Gastroesophageal sphincter (tissue), 4 donors: ENCODE results near the gene GALNT12. TPM values are rescaled to one million over a fixed set of nuclear protein-coding genes. Genes with fewer than 3 reads are reported as not detected.

Experiments used
- ATAC-seq: fragments of 150-250 bp; one replicate; pipeline ENCODE4 v1.9.1; 2016; ENCODE audit warnings: mild to moderate bottlenecking, moderate library complexity
- H3K27ac ChIP-seq, 4 donors: fragments of 200-600 bp; sonication (generic) in 3 of 4; 1 replicate in 3 of 4; 2 replicates in 1 of 4; pipeline ENCODE4 v1.5.1; 2016 to 2019
- H3K27me3 ChIP-seq: fragments of 200-600 bp; sonication (generic); one replicate; pipeline ENCODE4 v1.5.1; 2019
- H3K36me3 ChIP-seq, 2 donors: fragments of 200-600 bp; sonication (generic); one replicate each; pipeline ENCODE4 v1.5.1; 2019; ENCODE audit warnings: control low read depth in 1 of 2
- H3K4me1 ChIP-seq, 3 donors: fragments of 200-600 bp; sonication (generic); 1 replicate in 2 of 3; 2 replicates in 1 of 3; pipeline ENCODE4 v1.5.1; 2016 to 2019; ENCODE audit warnings: control low read depth in 2 of 3
- H3K4me3 ChIP-seq, 2 donors: fragments of 200-600 bp; sonication (generic); one replicate each; pipeline ENCODE4 v1.5.1; 2019; ENCODE audit warnings: mild to moderate bottlenecking in 1 of 2, moderate library complexity in 1 of 2
- H3K9me3 ChIP-seq, 3 donors: fragments of 200-600 bp; sonication (generic); one replicate each; pipeline ENCODE4 v1.5.1; 2017 to 2019; ENCODE audit warnings: control low read depth in 2 of 3
- EP300 ChIP-seq: sonication (generic); formaldehyde crosslinking; IDR thresholded peaks from one replicate; pipeline ENCODE4 v1.6.1; 2017; ENCODE audit warnings: antibody characterized with exemption, mild to moderate bottlenecking
- POLR2A ChIP-seq, 2 donors: fragments of 450-650 bp; IDR thresholded peaks; one replicate each; pipeline ENCODE4 v1.6.1; 2017; ENCODE audit warnings: antibody characterized with exemption in 2 of 2, mild to moderate bottlenecking in 2 of 2, moderate library complexity in 1 of 2
- POLR2AphosphoS5 ChIP-seq: sonication (generic); formaldehyde crosslinking; IDR thresholded peaks from one replicate; pipeline ENCODE4 v1.6.1; 2017; ENCODE audit warnings: antibody characterized with exemption
- whole genome bisulfite sequencing, 2 donors: methylation state at CpG; one replicate each; pipeline ENCODE4 v1.1.5; 2018; ENCODE audit warnings: low coverage in 1 of 2; 5-methylcytosine and 5-hydroxymethylcytosine counted together
- total RNA-seq, 4 donors: library from RNA; depleted of rRNA; stranded (reverse); fragments of >200 nt; gene quantifications; one replicate each; pipeline ENCODE4 v1.1.0, GENCODE V29; 2016
- TF ChIP-seq, protein P1 (sequence below), 4 experiments: fragments of 200-600 bp in 2 of 4; fragments of 450-650 bp in 2 of 4; sonication (generic) in 1 of 4; IDR thresholded peaks; one replicate each; pipeline ENCODE4 v1.5.1; 2017 to 2019; ENCODE audit warnings: antibody characterized with exemption in 4 of 4, mild to moderate bottlenecking in 2 of 4, moderate library complexity in 2 of 4

GALNT12 gene, protein sequence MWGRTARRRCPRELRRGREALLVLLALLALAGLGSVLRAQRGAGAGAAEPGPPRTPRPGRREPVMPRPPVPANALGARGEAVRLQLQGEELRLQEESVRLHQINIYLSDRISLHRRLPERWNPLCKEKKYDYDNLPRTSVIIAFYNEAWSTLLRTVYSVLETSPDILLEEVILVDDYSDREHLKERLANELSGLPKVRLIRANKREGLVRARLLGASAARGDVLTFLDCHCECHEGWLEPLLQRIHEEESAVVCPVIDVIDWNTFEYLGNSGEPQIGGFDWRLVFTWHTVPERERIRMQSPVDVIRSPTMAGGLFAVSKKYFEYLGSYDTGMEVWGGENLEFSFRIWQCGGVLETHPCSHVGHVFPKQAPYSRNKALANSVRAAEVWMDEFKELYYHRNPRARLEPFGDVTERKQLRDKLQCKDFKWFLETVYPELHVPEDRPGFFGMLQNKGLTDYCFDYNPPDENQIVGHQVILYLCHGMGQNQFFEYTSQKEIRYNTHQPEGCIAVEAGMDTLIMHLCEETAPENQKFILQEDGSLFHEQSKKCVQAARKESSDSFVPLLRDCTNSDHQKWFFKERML
- total RNA-seq = 10 to 100 TPM; 13.7 to 34.6 (median 15.2) TPM

DNA sequence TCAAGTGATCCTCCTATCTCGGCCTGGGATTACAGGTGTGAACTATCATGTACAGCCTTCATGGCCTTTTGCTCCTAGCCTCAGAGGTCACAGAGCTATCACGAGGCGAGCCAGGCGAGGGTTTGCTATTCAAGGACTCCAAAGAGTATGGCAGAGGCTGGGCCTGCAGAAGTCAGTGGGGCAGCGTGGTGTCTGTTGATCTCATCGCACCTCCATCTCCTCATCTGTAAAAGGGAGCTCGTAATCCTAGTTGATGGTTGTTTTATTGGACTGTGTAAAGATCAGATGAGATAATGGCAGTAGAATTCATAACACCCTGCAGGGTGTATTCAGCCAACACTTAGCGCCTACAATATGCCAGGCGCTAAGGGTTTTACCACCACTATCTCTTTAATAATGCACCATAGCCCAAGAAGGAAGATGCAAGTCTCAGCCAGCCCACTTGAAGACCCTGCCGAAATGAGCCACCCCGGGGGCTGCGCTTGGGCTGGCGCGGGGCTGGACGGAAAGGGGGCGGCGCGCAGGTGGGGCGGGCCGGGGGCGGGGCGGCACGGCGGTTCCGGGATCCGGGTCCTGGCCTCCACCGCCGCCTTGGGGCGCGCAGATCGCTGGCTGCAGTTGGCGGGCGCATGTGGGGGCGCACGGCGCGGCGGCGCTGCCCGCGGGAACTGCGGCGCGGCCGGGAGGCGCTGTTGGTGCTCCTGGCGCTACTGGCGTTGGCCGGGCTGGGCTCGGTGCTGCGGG lies at the start of gene GALNT12:
Gene GALNT12 (plus strand): TSS at position 601 of the 744 bp plus-strand sequence. CDS start 29 bp downstream, at position 630.
- peaks cover 0 to 65% (median 16%) of the 10 kb centered on the region in 3 donors for H3K4me1 ChIP-seq
- peak within 1 kb of the TSS; percentile 29 to 87 (median 84) for H3K27ac ChIP-seq
- no peaks in the 10 kb centered on the region for H3K27me3 ChIP-seq
- ATAC-seq = peak; percentile 60
- peak within 1 kb of the TSS; percentile 63 to 71 for H3K4me3 ChIP-seq
- 13 to 14% methylated on average over 4 to 9 of the region's 51 CpGs for WGBS, 2 donors
- H3K9me3 ChIP-seq = no peaks in the 10 kb centered on the region
- peak in 1 of 2 donors; percentile 10 for TF ChIP-seq POLR2A (IDR thresholded peaks at IDR 0.05)
- TF ChIP-seq EP300 = no peak
- TF ChIP-seq, protein P1, sequence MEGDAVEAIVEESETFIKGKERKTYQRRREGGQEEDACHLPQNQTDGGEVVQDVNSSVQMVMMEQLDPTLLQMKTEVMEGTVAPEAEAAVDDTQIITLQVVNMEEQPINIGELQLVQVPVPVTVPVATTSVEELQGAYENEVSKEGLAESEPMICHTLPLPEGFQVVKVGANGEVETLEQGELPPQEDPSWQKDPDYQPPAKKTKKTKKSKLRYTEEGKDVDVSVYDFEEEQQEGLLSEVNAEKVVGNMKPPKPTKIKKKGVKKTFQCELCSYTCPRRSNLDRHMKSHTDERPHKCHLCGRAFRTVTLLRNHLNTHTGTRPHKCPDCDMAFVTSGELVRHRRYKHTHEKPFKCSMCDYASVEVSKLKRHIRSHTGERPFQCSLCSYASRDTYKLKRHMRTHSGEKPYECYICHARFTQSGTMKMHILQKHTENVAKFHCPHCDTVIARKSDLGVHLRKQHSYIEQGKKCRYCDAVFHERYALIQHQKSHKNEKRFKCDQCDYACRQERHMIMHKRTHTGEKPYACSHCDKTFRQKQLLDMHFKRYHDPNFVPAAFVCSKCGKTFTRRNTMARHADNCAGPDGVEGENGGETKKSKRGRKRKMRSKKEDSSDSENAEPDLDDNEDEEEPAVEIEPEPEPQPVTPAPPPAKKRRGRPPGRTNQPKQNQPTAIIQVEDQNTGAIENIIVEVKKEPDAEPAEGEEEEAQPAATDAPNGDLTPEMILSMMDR (IDR thresholded peaks at IDR 0.05) = peak in 1 of 4 experiments; percentile 7
- H3K36me3 ChIP-seq = no peaks in the 10 kb centered on the region

DNA sequence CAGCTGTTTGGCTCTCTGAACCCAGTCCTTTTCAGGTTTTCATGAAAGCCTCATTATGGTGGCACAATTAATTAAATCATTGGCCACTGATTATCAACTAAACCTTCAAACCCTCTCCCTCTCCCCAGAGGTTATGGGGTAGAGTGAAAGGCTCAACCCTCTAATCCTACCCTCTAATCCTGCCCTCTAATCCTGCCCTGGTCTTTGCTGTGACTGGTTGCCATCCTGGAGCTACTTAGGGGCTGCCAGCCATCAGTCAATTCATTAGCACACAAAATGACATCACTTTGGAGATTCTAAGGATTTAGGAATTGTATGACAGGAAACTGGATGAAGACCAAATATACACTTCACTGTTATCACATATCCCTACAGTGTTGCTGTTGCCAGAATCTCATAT lies 47.2 kb upstream of the GALNT12 start:
- TF ChIP-seq POLR2A (IDR thresholded peaks at IDR 0.05) = no peak
- no peak for TF ChIP-seq EP300
- TF ChIP-seq, protein P1 (IDR thresholded peaks at IDR 0.05) = no peak
- no peak for TF ChIP-seq POLR2AphosphoS5
- H3K36me3 ChIP-seq = peaks cover 0 to 88% of the 10 kb centered on the region in 2 donors
- H3K27ac ChIP-seq = no peak overlapping the region
- H3K4me3 ChIP-seq = no peak overlapping the region
- H3K27me3 ChIP-seq = no peaks in the 10 kb centered on the region
- no peaks in the 10 kb centered on the region for H3K4me1 ChIP-seq
- peaks cover 0 to 10% (median 0%) of the 10 kb centered on the region in 3 donors for H3K9me3 ChIP-seq
- ATAC-seq = no peak

DNA sequence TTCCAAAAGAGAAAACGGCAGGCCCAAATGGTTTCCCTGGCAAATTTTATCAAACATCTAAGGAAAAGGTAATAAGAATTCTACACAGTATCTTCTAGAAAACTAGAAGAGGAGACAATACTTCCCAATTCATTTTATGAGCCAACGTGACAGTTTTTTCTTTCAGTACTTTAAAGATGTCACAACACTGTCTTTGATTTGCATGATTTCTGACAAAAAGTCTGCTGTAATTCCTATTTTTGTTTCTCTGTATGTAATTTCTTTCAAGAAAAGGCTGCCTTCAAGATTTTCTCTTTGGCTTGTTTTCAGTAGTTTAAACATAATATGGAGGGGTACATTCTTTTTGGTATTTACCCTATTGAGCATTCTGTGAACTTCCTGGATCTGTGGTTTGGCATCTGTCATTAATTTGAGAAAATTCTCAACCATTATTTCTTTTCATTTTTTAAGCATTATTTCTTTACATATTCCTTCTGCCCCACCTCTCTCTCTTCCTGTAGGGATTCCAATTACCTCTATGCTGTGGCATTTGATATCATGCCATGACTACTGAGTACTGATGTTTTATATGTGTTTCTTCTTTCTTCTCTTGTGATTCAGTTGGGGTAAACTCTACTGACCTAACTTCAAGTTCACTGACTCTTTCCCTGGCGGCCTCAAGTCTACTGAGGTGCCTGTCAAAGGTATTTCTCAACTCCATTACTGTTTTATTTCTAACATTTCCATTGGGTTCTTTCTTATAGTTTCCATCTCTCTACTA lies 43.3 kb upstream of the GALNT12 start:
- Histone ChIP-seq H3K4me3 (no peak overlapping the region), H3K4me1 (no peaks in the 10 kb centered on the region), H3K36me3 (peaks cover 0 to 90% of the 10 kb centered on the region in 2 donors), H3K9me3 (peaks cover 0 to 10% (median 0%) of the 10 kb centered on the region in 3 donors), H3K27me3 (no peaks in the 10 kb centered on the region), H3K27ac (no peak overlapping the region)
- TF ChIP-seq EP300 (no peak), POLR2AphosphoS5 (no peak), POLR2A (IDR thresholded peaks at IDR 0.05) (no peak)
- TF ChIP-seq, protein P1 (IDR thresholded peaks at IDR 0.05) = no peak
- ATAC-seq = no peak
- WGBS, 2 donors = 93 to 95% methylated on average over 3 of the region's 3 CpGs

DNA sequence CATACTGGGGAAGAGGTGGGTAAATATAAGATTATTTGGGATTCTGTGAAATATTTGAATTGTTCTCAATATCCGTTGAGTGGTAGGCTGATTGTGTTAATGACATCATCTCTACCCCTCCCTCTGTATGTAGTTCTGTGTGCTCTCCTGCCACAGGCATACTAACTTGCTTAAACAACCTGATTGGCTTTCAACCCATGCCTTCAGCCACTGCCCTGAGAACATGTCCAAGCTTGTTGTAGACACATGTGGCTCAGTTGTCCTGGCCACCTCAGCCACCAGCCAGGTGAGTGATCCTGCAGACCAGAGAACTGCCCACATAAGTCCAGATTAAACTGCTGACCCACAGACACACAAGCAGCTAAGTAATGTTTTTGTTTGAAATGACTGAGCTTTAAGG lies 42.2 kb upstream of the GALNT12 start:
- Histone ChIP-seq H3K4me3 (no peak overlapping the region), H3K9me3 (peaks cover 0 to 10% (median 0%) of the 10 kb centered on the region in 3 donors), H3K36me3 (peaks cover 0 to 95% of the 10 kb centered on the region in 2 donors), H3K27ac (no peak overlapping the region), H3K4me1 (no peaks in the 10 kb centered on the region), H3K27me3 (no peaks in the 10 kb centered on the region)
- ATAC-seq = no peak
- 89 to 91% methylated on average over 1 of the region's 1 CpG for WGBS, 2 donors
- TF ChIP-seq POLR2A (IDR thresholded peaks at IDR 0.05) = no peak

DNA sequence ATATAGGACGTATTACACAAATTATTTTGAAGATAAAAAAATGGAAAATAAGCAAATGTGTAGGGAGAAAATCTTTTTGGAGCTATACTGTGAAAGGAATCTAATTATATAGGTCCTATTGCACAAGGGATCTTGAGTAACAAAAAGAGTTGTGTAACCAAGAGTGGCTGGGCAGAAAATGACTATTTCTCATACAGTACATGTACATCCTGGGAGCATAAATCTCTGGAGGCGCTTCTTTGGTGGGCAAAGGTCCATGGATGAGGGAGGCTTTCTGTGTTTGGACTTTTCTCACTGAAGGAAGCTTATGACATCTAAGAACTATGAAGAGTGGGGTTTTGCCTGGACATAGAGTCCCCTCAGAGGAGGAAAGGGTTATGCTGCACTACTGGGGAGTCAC lies 40.9 kb upstream of the GALNT12 start:
- Histone ChIP-seq H3K4me3 (no peak overlapping the region), H3K27ac (no peak overlapping the region), H3K9me3 (peaks cover 0 to 10% (median 0%) of the 10 kb centered on the region in 3 donors), H3K4me1 (no peaks in the 10 kb centered on the region), H3K27me3 (no peaks in the 10 kb centered on the region), H3K36me3 (peaks cover 0 to 95% of the 10 kb centered on the region in 2 donors)
- ATAC-seq = no peak
- TF ChIP-seq, protein P1 (IDR thresholded peaks at IDR 0.05) = no peak
- no peak for TF ChIP-seq POLR2AphosphoS5
- TF ChIP-seq POLR2A (IDR thresholded peaks at IDR 0.05) = no peak
- TF ChIP-seq EP300 = no peak
- WGBS, 2 donors = 83 to 93% methylated on average over 2 of the region's 2 CpGs
